DOHH2 (cell line): ENCODE measurements around the gene PLEKHH3.

Experiments used
- H3F3A ChIP-seq: fragments of 200-600 bp; sonication (generic), shearing (Covaris generic); 2 replicates; pipeline ENCODE4 v1.6.0; 2016; ENCODE audit warnings: antibody characterized with exemption, mild to moderate bottlenecking; ENCODE audit not compliant: control insufficient read depth, insufficient read depth
- H3K27ac ChIP-seq: fragments of 200-600 bp; sonication (generic); 2 replicates; pipeline ENCODE4 v1.5.1; 2014; ENCODE audit warnings: low read depth, mild to moderate bottlenecking, low read length, moderate library complexity
- H3K27me3 ChIP-seq: fragments of 200-600 bp; sonication (generic); 2 replicates; pipeline ENCODE4 v1.6.1; 2014; ENCODE audit warnings: mild to moderate bottlenecking, low read length, mixed read lengths; ENCODE audit not compliant: control insufficient read depth
- H3K36me3 ChIP-seq: fragments of 200-600 bp; sonication (generic); 2 replicates; pipeline ENCODE4 v1.6.1; 2014; ENCODE audit warnings: mild to moderate bottlenecking, low read length, moderate library complexity, mixed read lengths; ENCODE audit not compliant: control insufficient read depth
- H3K4me1 ChIP-seq: fragments of 200-600 bp; sonication (generic); 2 replicates; pipeline ENCODE4 v1.6.1; 2014; ENCODE audit warnings: mild to moderate bottlenecking, low read length, mixed read lengths; ENCODE audit not compliant: control insufficient read depth
- H3K4me2 ChIP-seq: fragments of 200-600 bp; sonication (generic); 2 replicates; pipeline ENCODE4 v1.6.0; 2014; ENCODE audit warnings: mild to moderate bottlenecking, low read length, moderate library complexity
- H3K4me3 ChIP-seq: fragments of 200-600 bp; sonication (generic); 2 replicates; pipeline ENCODE4 v1.5.1; 2014; ENCODE audit warnings: mild to moderate bottlenecking, low read length, mixed read lengths
- H3K79me2 ChIP-seq: fragments of 200-600 bp; sonication (generic); 2 replicates; pipeline ENCODE4 v1.6.1; 2014; ENCODE audit warnings: mild to moderate bottlenecking, low read length, mixed read lengths; ENCODE audit not compliant: control insufficient read depth
- H3K9me2 ChIP-seq: fragments of 200-600 bp; sonication (generic); replicated peaks from 2 replicates; pipeline ENCODE4 v1.6.1; 2014; ENCODE audit warnings: mild to moderate bottlenecking, low read length, mixed read lengths; ENCODE audit not compliant: control insufficient read depth
- H3K9me3 ChIP-seq: fragments of 200-600 bp; sonication (generic); 2 replicates; pipeline ENCODE4 v1.6.1; 2014; ENCODE audit warnings: antibody characterized with exemption, low read length, mixed read lengths; ENCODE audit not compliant: control insufficient read depth, insufficient read depth
- H4K20me1 ChIP-seq: fragments of 200-600 bp; sonication (generic); 2 replicates; pipeline ENCODE4 v1.6.0; 2014; ENCODE audit warnings: low read depth, mild to moderate bottlenecking, antibody characterized with exemption, low read length, moderate library complexity; ENCODE audit not compliant: control insufficient read depth, insufficient read depth
- EZH2phosphoT487 ChIP-seq: fragments of 200-600 bp; sonication (generic); IDR thresholded peaks from 2 replicates; pipeline ENCODE4 v1.6.1; 2017; ENCODE audit warnings: borderline replicate concordance, mild to moderate bottlenecking, antibody characterized with exemption, low read length, moderate library complexity, mixed read lengths
- TF ChIP-seq, protein P1 (sequence below): fragments of 200-600 bp; sonication (generic); IDR thresholded peaks from one replicate; pipeline ENCODE4 v1.5.1; 2014; ENCODE audit warnings: antibody characterized with exemption, mild to moderate bottlenecking, low read depth, low read length; ENCODE audit not compliant: poor library complexity, severe bottlenecking

The PLEKHH3 gene

DNA sequence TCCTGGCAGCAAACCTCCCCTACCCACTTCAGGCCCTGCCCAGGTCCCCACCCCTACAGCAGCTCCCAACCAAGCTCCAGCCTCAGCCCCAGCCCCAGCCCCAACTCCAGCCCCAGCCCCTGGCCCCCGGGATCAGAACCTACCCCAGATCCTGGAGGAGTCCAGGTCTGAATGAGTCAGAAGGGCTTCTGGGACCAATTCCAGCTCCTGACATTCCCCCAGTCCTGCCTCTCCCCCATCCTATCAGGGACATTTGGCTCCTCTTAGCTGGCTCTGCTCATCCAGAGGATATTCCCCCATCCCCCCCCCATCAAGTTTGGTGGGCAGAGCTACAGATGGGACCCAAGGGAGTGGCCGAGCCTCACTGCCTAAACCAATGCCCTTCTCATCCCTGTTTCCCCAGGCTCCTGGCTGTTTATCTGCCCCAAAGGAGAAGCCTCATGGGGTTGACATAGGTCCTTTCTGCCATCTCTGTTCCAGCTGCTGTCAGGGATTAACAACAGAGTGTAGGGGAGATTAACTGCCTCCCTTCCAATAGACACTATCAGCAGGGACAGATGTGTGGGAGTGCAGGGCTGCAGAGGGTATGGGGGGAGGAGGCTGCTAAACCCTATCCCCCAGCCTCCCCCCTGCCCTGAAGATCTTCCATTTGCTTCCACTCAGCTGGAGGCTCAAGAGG lies 22.1 kb upstream of the PLEKHH3 start:
- H3K9me3 ChIP-seq, result no peaks in the 10 kb centered on the region
- no peak overlapping the region for H3K27ac ChIP-seq
- H3K36me3 ChIP-seq, result peaks cover 11% of the 10 kb centered on the region
- H3K4me2 ChIP-seq, result no peak overlapping the region
- TF ChIP-seq EZH2phosphoT487, result no peak
- TF ChIP-seq, protein P1, sequence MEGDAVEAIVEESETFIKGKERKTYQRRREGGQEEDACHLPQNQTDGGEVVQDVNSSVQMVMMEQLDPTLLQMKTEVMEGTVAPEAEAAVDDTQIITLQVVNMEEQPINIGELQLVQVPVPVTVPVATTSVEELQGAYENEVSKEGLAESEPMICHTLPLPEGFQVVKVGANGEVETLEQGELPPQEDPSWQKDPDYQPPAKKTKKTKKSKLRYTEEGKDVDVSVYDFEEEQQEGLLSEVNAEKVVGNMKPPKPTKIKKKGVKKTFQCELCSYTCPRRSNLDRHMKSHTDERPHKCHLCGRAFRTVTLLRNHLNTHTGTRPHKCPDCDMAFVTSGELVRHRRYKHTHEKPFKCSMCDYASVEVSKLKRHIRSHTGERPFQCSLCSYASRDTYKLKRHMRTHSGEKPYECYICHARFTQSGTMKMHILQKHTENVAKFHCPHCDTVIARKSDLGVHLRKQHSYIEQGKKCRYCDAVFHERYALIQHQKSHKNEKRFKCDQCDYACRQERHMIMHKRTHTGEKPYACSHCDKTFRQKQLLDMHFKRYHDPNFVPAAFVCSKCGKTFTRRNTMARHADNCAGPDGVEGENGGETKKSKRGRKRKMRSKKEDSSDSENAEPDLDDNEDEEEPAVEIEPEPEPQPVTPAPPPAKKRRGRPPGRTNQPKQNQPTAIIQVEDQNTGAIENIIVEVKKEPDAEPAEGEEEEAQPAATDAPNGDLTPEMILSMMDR, result no peak
- no peaks in the 10 kb centered on the region for H3K4me1 ChIP-seq
- no peaks in the 10 kb centered on the region for H3K79me2 ChIP-seq
- H3K9me2 ChIP-seq, result no peaks in the 10 kb centered on the region
- no peak overlapping the region for H3K4me3 ChIP-seq
- H4K20me1 ChIP-seq, result no peaks in the 10 kb centered on the region
- no peaks in the 10 kb centered on the region for H3F3A ChIP-seq
- no peaks in the 10 kb centered on the region for H3K27me3 ChIP-seq

DNA sequence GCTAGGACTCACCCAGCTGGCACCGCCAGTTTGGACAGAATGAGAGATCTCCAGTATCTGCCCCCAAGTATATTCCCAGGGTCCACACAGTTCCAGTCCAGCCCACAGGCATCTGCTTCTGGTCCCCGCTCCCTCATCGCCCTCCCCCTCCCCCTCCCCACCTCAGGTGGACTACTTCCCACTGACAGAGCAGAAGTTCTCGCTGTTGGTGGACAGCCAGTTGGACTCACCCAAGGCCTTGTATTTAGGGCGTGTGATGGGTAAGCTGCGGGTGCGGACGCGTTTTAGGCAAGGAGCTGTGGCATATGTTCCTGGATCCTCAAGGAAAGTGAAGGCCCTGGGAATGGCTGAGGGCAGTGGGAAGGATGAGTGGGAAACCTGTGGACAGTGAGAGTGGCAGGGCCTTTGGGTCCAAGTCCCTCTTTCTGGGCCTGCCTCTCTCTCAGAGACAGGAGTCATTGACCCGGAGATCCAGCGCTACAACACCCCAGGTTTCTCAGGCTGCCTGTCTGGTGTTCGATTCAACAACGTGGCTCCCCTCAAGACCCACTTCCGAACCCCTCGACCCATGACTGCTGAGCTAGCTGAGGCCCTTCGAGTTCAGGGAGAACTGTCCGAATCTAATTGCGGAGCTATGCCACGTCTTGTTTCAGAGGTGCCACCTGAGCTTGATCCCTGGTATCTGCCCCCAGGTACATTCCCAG lies 20.5 kb upstream of the PLEKHH3 start:
- no peaks in the 10 kb centered on the region for H3K9me2 ChIP-seq
- TF ChIP-seq, protein P1, result no peak
- no peak for TF ChIP-seq EZH2phosphoT487
- no peaks in the 10 kb centered on the region for H3K9me3 ChIP-seq
- H3K27ac ChIP-seq, result no peak overlapping the region
- H3K4me3 ChIP-seq, result no peak overlapping the region
- H3K4me2 ChIP-seq, result no peak overlapping the region
- no peaks in the 10 kb centered on the region for H3F3A ChIP-seq
- H3K27me3 ChIP-seq, result no peaks in the 10 kb centered on the region
- H3K4me1 ChIP-seq, result no peaks in the 10 kb centered on the region
- H3K79me2 ChIP-seq, result no peaks in the 10 kb centered on the region
- H3K36me3 ChIP-seq, result peaks cover 5% of the 10 kb centered on the region; the same call in 1 of the 2 replicates
- no peaks in the 10 kb centered on the region for H4K20me1 ChIP-seq

DNA sequence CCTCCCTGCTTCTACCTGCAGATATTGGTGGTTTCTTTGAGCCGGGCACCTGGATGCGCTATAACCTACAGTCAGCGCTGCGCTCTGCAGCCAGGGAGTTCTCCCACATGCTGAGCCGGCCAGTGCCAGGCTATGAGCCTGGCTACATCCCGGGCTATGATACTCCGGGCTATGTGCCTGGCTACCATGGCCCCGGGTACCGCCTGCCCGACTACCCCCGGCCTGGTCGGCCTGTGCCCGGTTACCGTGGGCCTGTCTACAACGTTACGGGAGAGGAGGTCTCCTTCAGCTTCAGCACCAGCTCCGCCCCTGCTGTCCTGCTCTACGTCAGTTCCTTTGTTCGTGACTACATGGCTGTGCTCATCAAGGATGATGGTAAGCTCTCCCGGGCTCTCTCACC lies 18.7 kb upstream of the PLEKHH3 start:
- H3K27ac ChIP-seq, result no peak overlapping the region

More for the DNA sequence above, 18.7 kb upstream of the PLEKHH3 start:
- no peaks in the 10 kb centered on the region for H3K9me3 ChIP-seq
- no peak overlapping the region for H3K4me2 ChIP-seq
- no peaks in the 10 kb centered on the region for H3F3A ChIP-seq
- H3K4me3 ChIP-seq, result no peak overlapping the region
- H3K27me3 ChIP-seq, result no peaks in the 10 kb centered on the region
- no peaks in the 10 kb centered on the region for H3K4me1 ChIP-seq
- no peak for TF ChIP-seq EZH2phosphoT487
- TF ChIP-seq, protein P1, result no peak
- no peaks in the 10 kb centered on the region for H3K9me2 ChIP-seq
- no peaks in the 10 kb centered on the region for H3K79me2 ChIP-seq
- H3K36me3 ChIP-seq, result no peaks in the 10 kb centered on the region
- no peaks in the 10 kb centered on the region for H4K20me1 ChIP-seq
